Measurements from ENCODE around the gene TLE3. TPM values are rescaled to one million over a fixed set of nuclear protein-coding genes. Genes with fewer than 3 reads are reported as not detected.

The TLE3 gene
- polyA plus RNA-seq, 2 of the 4 experiments (the other 2 are of a cell fraction) = 4.6 to 5.3 TPM

GRCh38 chr15:70047386-70048197 is 50.1 kb downstream of the TLE3 start (continued):
- TF ChIP-seq FOSB (CRISPR knock-in tag; IDR thresholded peaks at IDR 0.05) (no peak), KDM1A (IDR thresholded peaks at IDR 0.05; ENCODE audit: low read depth) (no peak), JUN (IDR thresholded peaks at IDR 0.05) (no peak), SREBF2 (IDR thresholded peaks at IDR 0.05) (no peak)

- Histone ChIP-seq H3K4me3 (no peak overlapping the region), H3K4me2 (no peak overlapping the region), H3K9me3 (no peaks in the 10 kb centered on the region), H3K27ac (no peak overlapping the region), H3K4me1 (no peaks in the 10 kb centered on the region)
- DNase-seq (ENCODE audit: low read depth in 1 of 2, low spot score in 1 of 2) (no peak), FAIRE-seq (no peak), ATAC-seq (peak in 1 of 2 experiments; percentile 23; a peak in 1 of 6 replicates)
- CTCF ChIA-PET = interaction anchor here (0.6 to 1.2 kb wide), 3 partner anchors 18 to 37 kb away, joined by 3 read pairs; no protein-coding TSS in a partner anchor
- WGBS (ENCODE audit: missing lambda C conversion rate) = 85% methylated on average over 5 of the region's 5 CpGs
- TF ChIP-seq HES2 (IDR thresholded peaks at IDR 0.05) = no peak
- no peak for TF ChIP-seq ZNF302 (CRISPR knock-in tag; IDR thresholded peaks at IDR 0.05)
- TF ChIP-seq FOSB (CRISPR knock-in tag; IDR thresholded peaks at IDR 0.05) = no peak
- TF ChIP-seq RNF2 (IDR thresholded peaks at IDR 0.05; ENCODE audit: borderline replicate concordance, low read depth) = no peak
- TF ChIP-seq MAZ (IDR thresholded peaks at IDR 0.05; ENCODE audit: borderline replicate concordance, low read depth, low read length) = no peak
- TF ChIP-seq SREBF2 (IDR thresholded peaks at IDR 0.05) = no peak
- TF ChIP-seq ZC3H11A (IDR thresholded peaks at IDR 0.05) = no peak
- TF ChIP-seq ESRRA (IDR thresholded peaks at IDR 0.05; ENCODE audit: borderline replicate concordance, low read length) = no peak
- TF ChIP-seq POLR2AphosphoS2 (conservative IDR thresholded peaks at IDR 0.05; ENCODE audit: low read length) = no peak
- no peak for TF ChIP-seq CHD4 (IDR thresholded peaks at IDR 0.05; ENCODE audit: borderline replicate concordance)
- no peak for TF ChIP-seq PHF8 (IDR thresholded peaks at IDR 0.05; ENCODE audit: borderline replicate concordance, low read depth)
- TF ChIP-seq, protein P1, sequence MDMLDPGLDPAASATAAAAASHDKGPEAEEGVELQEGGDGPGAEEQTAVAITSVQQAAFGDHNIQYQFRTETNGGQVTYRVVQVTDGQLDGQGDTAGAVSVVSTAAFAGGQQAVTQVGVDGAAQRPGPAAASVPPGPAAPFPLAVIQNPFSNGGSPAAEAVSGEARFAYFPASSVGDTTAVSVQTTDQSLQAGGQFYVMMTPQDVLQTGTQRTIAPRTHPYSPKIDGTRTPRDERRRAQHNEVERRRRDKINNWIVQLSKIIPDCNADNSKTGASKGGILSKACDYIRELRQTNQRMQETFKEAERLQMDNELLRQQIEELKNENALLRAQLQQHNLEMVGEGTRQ (IDR thresholded peaks at IDR 0.05) = no peak
- no peak for TF ChIP-seq BHLHE40 (IDR thresholded peaks at IDR 0.05; ENCODE audit: low read depth, low read length)
- TF ChIP-seq, protein P2, sequence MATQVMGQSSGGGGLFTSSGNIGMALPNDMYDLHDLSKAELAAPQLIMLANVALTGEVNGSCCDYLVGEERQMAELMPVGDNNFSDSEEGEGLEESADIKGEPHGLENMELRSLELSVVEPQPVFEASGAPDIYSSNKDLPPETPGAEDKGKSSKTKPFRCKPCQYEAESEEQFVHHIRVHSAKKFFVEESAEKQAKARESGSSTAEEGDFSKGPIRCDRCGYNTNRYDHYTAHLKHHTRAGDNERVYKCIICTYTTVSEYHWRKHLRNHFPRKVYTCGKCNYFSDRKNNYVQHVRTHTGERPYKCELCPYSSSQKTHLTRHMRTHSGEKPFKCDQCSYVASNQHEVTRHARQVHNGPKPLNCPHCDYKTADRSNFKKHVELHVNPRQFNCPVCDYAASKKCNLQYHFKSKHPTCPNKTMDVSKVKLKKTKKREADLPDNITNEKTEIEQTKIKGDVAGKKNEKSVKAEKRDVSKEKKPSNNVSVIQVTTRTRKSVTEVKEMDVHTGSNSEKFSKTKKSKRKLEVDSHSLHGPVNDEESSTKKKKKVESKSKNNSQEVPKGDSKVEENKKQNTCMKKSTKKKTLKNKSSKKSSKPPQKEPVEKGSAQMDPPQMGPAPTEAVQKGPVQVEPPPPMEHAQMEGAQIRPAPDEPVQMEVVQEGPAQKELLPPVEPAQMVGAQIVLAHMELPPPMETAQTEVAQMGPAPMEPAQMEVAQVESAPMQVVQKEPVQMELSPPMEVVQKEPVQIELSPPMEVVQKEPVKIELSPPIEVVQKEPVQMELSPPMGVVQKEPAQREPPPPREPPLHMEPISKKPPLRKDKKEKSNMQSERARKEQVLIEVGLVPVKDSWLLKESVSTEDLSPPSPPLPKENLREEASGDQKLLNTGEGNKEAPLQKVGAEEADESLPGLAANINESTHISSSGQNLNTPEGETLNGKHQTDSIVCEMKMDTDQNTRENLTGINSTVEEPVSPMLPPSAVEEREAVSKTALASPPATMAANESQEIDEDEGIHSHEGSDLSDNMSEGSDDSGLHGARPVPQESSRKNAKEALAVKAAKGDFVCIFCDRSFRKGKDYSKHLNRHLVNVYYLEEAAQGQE (IDR thresholded peaks at IDR 0.05) = no peak
- TF ChIP-seq HOXB13 (CRISPR knock-in tag; IDR thresholded peaks at IDR 0.05; ENCODE audit: low read depth) = no peak
- no peak for TF ChIP-seq GATA3 (IDR thresholded peaks at IDR 0.05; ENCODE audit: borderline replicate concordance)
- TF ChIP-seq CTCF (IDR thresholded peaks at IDR 0.05) = no peak
- TF ChIP-seq, protein P3, sequence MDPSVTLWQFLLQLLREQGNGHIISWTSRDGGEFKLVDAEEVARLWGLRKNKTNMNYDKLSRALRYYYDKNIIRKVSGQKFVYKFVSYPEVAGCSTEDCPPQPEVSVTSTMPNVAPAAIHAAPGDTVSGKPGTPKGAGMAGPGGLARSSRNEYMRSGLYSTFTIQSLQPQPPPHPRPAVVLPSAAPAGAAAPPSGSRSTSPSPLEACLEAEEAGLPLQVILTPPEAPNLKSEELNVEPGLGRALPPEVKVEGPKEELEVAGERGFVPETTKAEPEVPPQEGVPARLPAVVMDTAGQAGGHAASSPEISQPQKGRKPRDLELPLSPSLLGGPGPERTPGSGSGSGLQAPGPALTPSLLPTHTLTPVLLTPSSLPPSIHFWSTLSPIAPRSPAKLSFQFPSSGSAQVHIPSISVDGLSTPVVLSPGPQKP (IDR thresholded peaks at IDR 0.05; ENCODE audit: low read depth, low read length) = no peak
- no peak for TF ChIP-seq RCOR1 (IDR thresholded peaks at IDR 0.05; ENCODE audit: low read depth, low read length)
- no peak for TF ChIP-seq HEYL (CRISPR knock-in tag; IDR thresholded peaks at IDR 0.05)
- POLR2A ChIA-PET = no interaction called here
Measured at GRCh38 chr15:70046679-70047369, 50.9 kb downstream of the TLE3 start.

Measured in A549 (cell line).